Epithelial cell of proximal tubule (primary cell): ENCODE data around the gene RAB30. TPM values are rescaled to one million over a fixed set of nuclear protein-coding genes. Genes with fewer than 3 reads are reported as not detected.
"Not testable (repeated sequence)": the region's sequence is repeated elsewhere in the genome, so short reads cannot be mapped to it uniquely, and the experiment has no call there.

Experiments
- DNase-seq: peaks from one replicate; pipeline ENCODE4 v3.0.0-alpha.2; 2011; ENCODE audit warnings: low read depth
- H3K4me3 ChIP-seq: 2 replicates; pipeline ENCODE4 v1.5.1; 2011; ENCODE audit warnings: low read depth, mild to moderate bottlenecking, low read length
- CTCF ChIP-seq: conservative IDR thresholded peaks from 2 replicates; pipeline ENCODE4 v1.5.1; 2012; ENCODE audit warnings: low read depth, mild to moderate bottlenecking, low read length
- total RNA-seq: library from RNA; depleted of rRNA; stranded (reverse); fragments of >200 nt; gene quantifications from 2 replicates; pipeline ENCODE4 v1.2.3, GENCODE V29; 2015

The RAB30 gene
- total RNA-seq, 1 donor from 2014 or later: 2.8 TPM

GRCh38 chr11:82967381-82967780, 104.3 kb downstream of the RAB30 start:
- DNase-seq: no peak
- no peak for TF ChIP-seq CTCF
- H3K4me3 ChIP-seq: no peak overlapping the region

GRCh38 chr11:82962021-82962420, 109.7 kb downstream of the RAB30 start:
- not testable (repeated sequence) for H3K4me3 ChIP-seq, DNase-seq

GRCh38 chr11:82960779-82961143, 110.9 kb downstream of the RAB30 start:
- DNase-seq: no peak
- no peak for TF ChIP-seq CTCF
- no peak overlapping the region for H3K4me3 ChIP-seq

GRCh38 chr11:82959987-82960778, 111.5 kb downstream of the RAB30 start:
- no peak for TF ChIP-seq CTCF
- DNase-seq: no peak
- H3K4me3 ChIP-seq: no peak overlapping the region

- not testable (repeated sequence) for H3K4me3 ChIP-seq, DNase-seq
Measured at GRCh38 chr11:82955736-82956453, 115.8 kb downstream of the RAB30 start.

GRCh38 chr11:82950502-82950901, 121.2 kb downstream of the RAB30 start:
- not testable (repeated sequence) for DNase-seq, H3K4me3 ChIP-seq

GRCh38 chr11:82949352-82949751, 122.3 kb downstream of the RAB30 start:
- DNase-seq: no peak
- no peak overlapping the region for H3K4me3 ChIP-seq
- TF ChIP-seq CTCF: no peak

GRCh38 chr11:82945682-82946081, 126.0 kb downstream of the RAB30 start:
- H3K4me3 ChIP-seq: no peak overlapping the region
- no peak for DNase-seq
- TF ChIP-seq CTCF: no peak

GRCh38 chr11:82945041-82945440, 126.7 kb downstream of the RAB30 start:
- not testable (repeated sequence) for H3K4me3 ChIP-seq, DNase-seq
